ENCODE data around the gene SPACA7.

SPACA7 gene, protein sequence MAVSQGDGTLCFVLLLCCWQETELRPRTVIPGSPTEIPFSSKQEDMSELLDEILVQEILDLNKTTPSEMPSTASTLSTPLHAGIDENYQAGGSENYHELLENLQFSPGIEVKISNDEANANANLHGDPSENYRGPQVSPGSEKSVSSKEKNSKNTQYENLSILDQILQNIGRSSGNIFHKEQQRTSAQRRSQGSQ

DNA sequence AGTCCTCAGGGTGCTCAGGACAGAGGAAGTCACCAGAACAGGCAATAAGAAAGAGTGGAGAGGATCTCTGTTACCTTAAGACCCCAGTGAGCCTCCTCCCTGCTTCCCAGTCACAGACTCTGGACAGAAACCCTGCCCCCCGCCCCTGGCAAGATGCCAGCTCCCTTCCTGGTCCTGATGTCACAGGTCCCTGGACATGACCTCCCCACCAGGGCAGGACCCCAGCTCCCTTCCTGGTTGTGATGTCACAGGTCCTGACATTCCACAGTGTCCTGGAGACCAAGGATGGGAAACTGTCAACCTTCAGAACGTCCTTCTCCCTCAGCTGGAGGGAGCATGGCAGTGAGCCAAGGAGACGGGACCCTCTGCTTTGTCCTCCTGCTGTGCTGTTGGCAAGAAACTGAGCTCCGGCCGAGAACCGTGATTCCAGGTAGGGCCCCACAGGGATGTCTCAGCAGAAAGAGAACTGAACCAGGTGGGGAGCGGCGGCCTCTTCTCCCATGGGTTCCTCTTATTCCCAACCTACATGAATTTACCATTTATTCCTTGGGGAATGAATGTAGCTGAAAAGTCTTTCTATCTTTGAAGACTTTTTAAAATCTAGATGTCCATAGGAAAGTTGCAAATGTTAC, at the start of gene SPACA7:
SPACA7 (plus strand) TSS at position 306 of the 632 bp plus-strand sequence; CDS start at position 337, 31 bp downstream.
- DNase-seq = no peak

DNA sequence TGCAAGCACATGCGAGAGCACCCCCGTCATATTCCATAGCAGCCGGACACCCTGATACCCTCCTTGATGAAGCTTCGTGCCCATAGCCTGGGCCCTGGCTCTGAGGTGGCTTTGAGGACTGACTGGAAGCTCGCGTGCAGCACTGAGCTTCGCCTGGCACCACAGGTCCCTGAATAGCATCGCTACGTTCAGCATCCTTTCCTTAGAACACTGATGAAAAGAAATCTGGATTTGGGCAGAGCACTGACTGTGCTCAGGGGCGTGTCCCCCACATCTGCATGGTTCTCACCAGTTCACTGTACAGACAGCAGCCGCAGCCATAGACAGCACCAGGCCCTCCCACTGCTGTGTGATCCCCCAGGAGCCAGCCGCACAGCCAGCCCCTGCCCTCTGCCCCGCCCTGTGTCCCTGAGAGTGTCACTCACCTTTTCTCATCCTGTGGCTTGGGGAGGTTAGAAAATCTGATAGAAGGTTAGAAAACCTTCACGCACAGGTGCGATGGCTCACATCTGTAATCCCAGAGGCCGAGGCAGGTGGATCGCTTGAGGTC, 49.3 kb upstream of the SPACA7 start:
- DNase-seq = no peak

DNA sequence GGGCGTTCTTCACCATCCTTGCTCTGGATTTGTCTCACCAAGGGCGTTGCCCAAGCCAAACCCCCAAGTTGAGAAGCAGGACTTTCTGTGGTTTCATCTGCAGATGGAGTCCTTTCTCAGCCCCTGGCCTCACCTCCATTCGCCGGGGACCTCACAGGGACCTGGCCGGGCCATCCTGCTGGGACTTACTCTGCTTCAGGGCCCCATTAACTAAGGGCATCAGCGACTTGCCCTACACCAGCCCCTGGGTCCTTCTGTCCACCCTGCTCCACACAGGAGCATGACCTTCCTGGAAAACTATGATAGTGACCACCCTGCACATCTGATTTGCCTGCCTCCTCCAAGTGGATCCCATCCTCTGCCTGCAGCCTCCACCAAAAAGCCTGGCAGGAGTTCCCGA, 47.2 kb upstream of the SPACA7 start:
- DNase-seq = no peak

DNA sequence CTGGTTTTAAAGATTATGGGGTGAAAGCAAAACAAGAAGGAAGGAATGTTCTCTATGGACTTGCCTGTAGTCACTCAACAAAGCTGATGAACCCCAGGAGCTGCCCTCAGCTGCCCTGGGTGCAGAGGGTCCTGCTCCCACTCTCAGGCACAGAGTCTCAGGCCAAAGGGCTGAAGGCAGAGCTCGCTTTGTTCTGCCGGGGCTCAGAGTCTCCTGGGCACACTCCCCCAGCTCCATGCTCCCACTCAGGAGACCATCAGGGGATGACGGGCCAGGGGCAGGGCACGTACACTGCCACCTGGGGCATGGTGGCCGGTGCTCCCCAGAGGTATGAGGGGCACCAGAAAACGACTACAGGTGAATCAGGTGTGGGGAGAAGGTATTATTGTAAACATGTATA, 46.8 kb upstream of the SPACA7 start:
- no peak for DNase-seq

DNA sequence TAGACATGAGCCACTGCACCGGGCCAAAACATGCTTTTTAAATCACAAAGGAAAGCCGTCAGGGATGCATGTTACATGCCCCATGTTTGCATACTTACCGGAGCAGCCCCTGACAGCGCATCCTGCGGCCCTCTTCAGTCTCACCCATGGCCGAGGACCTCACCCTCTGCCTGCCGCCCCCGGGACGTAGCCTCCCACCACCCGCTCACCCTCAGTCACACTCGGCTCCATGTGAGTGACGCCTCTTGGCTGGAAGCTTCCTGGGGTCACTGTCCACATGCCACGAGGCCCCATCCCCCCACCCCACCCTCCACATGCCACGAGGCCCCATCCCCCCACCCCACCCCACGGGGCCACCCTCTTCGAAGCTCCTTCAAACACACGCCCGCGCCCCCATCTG, 46.1 kb upstream of the SPACA7 start:
- DNase-seq = no peak

DNA sequence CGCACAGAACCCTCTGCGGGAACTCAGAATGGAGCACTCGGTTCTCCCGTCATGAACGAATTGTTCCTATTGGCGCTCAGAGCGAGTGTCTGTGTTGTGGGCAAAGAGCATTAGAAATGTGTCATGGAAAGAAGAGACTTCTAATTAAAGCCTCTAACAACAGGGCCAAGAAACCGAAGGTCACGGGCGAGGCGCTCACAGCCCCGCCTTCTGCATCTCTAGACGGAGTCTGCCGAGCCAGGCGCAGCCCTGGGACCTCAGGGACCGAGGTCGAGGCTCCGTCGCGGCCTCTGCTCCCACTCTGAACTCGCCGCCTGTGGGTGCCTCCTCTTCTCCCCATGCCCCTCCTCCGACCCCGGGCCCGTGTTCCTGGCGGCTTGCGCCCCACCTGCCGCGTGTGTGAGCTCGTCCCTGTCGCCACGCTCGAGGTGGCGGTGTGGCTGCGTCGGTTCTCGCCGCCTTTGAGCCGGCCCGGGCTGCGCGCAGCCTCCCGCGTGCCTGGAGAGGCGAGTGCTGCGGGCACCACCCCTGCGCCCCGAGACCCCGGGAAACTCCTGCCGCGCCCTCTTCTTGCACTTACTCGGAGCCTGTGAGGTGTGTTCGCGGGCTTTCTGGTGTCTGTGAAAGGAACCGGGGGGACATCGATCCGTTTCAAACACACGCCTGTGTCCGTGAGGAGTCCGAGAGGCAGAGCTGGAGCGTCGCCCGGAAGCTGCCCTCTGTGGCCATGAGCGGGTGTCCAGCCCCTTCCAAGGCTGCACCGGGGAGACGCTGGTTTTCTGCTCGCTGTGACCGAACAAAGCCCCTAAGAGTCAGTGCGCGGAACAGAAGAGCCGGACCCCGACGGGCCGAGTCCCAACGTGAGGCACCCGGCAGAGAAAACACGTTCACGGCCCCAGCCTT, 45.4 kb upstream of the SPACA7 start:
- DNase-seq = no peak

DNA sequence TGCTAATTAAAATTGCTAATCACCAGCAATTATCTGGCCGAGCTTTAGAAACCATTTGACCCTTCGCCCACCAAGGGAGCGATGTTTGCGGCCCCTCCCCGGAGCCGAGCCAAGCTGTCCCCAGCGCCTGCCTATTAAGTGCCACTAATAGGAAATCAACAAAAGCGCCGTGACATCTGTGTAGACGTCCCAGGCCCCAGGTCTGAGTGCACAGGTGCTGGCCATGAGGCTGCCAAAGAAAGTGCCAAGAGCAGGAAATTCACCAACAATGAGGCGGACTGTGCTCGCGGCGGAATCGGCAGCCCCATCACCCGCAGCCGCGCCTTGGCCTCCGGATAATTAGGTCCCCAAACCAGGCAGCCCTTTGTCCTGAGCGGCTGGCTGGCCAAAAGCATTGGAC, 44.5 kb upstream of the SPACA7 start:
- DNase-seq = no peak

DNA sequence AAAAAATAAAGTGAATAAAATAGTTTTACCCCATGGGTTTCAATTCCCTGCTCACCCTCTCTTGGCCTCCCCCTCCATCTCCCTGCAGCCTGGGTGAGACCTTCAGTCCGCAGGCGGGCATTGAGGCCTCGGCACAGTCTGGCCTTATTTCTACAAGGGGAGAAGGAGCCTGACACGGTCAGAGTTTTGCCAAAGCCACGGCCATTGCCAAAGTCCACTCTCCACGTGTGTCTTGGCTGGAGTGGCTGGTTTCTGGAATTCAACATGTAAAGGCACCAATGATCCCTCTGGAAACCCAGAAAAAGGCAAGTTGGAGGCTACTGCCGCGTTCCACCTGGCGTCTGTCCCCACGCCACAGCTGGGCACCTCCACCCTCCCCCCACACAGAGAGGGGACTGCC, 43.4 kb upstream of the SPACA7 start:
- no peak for DNase-seq

DNA sequence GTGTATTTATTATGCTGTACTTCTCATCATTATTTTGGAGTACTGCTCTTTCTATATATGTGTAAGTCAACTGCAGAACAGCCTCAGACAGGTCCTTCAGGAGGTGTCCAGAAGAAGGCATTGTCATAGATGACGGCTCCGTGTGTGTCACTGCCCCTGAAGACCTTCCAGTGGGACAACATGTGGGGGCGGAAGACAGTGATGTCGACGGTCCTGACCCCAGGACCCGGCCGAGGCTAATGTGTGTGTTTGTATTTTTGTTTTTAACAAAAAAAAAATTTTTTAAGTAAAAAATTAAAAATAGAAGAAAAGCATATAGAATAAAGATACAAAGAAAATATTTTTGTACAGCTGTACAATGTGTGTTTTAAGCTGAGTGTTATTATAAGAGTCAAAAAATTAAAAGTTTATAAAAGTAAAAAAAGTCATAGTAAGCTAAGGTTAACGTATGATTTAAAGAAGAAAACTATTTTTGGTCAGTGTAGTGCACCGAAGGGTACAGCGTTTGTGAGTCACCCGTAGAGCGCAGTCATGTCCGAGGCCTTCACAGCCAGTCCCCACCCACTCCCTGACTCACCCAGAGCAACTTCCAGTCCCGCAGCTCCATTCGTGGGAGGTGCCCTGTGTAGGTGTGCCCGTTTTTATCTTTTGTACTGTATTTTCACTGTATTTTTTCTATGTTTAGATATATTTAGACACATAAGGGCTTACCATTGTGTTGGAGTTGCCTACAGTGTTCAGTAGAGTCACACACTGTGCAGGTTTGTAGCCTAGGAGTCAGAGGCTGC, 42.2 kb upstream of the SPACA7 start:
- no peak for DNase-seq

DNA sequence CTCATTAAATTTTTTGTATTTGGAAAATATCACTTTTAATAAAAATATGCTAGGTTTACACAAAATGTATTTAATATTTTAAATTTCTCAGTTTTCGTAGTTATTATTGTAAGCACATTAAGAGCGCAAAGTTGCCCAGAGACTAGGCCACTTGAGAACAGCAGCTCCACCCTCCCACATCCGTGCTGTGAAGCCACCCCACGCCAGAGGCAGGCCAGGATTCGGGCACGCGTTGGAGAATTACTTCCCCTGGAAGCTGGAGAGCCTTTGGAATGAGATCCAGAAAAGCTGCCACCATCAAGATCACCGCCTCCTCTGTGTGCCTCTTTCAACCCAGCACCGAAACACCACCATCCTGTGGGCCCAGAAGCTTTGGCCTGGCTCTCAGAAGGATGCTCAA, 41.0 kb upstream of the SPACA7 start:
- no peak for DNase-seq

DNA sequence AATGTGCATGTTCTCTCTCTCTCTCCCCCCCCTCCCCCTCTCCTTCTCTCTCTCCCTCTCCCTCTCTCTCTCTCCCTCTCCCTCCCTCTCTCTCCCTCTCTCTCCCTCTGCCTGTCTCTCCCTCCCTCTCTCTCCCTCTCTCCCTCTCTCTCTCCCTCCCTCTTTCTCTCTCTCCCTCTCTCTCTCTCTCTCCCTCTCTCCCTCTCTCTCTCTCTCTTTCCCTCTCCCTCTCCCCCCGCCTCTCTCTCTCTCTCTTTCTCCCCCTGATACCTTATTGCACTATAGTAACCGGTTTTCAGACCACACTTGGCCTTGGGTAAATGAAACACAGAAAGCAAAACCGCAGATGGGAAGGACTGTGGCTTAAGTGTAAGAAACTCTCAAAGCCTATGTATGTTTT, 34.7 kb upstream of the SPACA7 start:
- no peak for DNase-seq

DNA sequence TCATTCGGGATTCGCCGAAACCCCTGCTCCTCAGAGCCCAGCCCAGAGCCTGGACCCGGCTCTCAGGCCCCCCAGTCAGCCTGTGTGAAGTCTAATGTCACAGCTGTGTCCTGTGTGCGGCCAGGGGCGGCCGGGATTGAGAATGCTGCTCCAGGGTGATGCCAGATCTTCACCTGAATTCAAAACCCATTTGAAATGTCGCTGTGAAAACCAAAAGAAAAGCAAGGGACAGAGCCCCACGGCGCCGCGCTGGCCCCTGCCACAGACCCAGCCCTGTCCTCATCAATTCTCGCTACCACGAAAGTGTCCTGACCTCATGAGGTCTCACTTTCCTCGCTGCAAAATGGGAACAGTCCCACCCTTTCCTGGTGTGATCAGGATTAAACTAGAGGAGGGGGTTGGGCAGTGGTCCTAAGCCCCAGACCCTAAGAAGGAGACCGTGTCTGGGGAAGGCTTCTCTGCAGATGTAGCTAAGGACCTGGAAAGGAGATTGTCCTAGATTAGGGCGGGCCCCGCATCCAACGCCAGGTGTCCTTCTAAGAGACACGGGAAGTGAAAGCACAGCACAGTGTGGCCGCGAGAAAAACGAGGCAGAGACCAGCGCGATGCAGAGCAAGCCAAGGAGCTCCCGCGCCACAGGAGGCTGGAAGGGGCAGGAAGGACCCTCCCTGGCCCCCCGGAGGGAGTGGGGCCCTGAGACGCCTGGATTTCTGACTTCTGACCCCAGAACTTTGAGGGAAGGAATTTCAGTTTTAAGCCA, 34.0 kb upstream of the SPACA7 start:
- no peak for DNase-seq

DNA sequence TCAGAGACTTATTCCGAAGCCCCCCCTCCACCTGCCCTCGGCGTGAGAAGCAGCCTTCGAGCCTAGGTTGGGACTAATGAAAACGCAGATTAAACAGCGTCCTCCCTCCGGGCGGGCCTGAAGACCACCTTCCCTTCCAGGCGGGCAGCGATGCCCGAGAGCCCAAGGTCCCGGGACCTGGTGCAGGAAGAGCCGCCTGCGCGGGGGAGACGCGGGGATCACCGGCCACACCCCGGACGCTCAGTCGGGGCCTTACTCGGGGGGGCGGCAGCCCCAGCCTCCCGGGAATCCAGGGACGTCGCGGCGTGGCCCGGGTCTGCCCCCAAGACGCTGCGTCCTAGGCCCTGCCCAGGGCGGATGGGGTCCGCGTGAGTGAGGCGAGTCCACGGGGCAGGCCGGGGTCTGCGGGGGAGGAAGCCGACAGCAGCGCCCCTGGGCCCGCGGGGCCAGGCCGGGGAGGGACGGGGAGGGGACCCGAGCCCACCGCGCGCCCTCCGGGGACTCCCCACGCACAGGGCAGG, 33.3 kb upstream of the SPACA7 start:
- DNase-seq = no peak

DNA sequence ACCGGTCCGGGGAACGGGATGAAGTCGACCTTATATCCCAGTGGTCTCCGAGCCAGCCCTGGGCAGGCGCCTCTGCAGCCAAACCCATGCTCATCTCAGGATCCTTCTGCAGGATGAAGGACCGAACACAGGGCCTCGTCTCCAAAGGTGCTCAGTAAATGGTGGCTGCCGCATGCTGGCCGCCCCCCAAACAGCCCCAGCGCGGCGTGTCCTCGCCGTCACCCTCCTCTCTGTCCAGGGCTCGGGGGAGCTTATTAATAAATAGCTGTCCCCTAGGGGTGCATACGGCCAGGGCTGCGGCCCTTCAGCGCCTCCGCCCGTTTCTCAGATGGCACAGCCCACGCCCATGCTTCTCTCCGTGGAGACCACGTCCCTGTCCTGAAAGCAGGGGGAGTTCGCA, 32.6 kb upstream of the SPACA7 start:
- no peak for DNase-seq

DNA sequence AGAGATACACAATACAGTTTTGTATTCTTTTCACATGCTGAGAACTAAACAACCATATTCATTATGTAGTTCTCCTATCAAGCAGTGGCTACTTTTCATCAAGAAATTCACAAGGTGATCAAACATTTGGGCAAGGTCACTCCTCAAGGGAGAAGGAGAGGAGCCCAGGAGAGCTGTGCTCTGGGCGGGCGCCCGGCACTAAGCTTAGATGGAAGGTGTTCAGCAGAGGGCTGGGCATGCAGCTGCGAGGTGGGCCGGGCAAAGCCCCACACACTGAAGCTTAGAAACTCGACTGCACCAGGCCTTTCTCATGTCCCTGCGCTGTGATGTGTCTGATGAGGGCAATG, 30.4 kb upstream of the SPACA7 start:
- DNase-seq = no peak

DNA sequence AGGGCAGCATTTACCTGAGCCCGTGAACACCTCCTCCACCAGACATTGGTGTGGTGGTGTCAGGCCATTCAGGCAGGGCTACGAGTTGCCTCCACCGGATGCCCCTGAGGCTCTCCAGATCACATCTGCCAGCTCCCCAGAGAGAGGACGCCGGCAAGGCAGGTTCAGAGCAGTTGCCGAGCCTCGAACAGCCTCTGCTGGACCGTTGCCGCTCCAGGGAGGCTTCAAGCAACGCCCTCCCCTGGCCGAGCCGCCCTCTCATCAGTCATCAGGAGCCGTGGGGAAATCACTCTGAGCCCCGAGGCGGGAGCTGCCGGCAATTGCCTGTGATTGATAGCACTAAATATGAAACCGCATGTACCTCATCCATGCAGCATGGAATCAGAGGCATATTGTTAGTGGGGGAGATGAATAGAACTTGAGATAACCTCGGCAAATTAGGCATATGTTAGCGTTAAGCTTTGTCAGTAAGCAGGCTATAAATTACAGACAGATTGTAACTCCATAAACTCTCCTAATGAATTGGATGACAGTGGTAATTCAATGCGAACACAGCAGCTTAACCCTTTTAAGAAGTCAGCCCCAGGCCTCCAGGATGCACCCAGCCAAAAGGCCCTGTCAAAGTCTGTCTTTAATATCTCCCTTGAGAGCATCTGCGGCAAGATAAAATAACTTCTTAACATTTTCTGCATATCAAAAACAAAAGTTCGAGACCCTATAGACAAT, 29.8 kb upstream of the SPACA7 start:
- peak; percentile 14 for DNase-seq

DNA sequence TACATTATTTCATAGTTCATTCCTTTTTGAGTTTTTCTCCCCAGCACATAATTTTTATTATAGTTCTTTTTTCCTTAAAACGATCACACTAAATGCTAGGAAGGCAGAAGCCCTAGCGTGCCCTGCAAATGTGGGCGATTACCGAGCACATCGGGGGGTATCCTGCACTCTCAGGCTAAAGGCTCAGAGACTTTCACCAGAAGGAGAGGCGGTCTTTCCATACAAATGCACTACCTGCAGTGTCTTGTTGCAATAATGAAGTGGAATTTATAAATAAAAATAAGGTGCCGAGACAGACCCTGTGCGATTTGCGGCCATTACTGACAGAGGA, 29.3 kb upstream of the SPACA7 start:
- DNase-seq = no peak

DNA sequence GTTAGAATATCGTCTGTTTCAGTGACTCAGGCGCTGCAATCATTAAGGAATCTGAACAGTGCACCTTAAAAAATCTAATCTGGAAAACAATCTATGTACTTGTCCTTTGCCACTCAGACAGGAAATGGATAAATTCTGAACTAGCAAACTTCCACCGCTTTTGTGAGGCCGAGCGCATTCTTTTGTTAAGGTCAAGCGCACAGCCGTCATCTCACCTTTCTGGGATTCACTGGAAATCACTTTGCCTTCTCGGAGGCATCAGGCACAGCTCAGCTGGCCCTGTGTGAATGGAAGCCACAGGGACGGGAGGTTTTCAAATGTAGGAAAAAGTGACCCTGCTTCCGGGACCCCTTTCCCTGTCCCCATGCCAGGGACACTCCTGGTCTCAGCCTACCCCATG, 28.2 kb upstream of the SPACA7 start:
- DNase-seq = no peak

DNA sequence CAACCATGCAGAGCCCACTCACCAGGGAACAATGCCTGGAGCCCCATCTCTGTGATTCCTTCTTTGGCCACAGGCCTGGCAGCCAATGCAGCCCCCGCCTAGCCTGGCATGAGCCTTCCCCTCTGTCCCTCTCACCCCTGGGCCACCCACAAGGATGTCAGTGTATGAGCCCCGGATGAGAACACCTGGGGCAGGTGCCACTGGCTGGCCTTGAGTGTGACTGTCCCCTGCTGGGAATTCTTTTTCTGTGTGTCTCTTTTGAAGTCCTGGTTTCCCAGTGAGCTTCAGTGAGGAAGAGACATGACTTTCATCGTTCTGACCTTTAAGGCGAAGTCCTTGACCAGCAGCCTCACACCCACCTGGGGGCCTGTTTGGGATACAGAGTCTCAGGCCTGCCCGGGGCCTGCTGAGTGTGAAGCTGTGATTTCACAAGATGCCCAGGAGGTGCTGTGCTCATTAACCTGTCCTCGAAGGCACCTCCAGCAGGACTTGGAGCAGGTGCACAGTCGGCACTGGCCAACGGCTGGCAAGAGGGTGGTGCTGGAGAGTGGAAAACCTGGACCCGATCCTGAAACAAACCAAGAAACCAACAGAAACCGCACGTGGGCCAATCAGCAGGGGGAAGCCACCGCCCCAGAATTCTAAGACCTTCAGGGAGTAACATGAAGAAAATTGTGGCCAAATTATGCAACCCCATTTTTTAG, 27.4 kb upstream of the SPACA7 start:
- DNase-seq = no peak

DNA sequence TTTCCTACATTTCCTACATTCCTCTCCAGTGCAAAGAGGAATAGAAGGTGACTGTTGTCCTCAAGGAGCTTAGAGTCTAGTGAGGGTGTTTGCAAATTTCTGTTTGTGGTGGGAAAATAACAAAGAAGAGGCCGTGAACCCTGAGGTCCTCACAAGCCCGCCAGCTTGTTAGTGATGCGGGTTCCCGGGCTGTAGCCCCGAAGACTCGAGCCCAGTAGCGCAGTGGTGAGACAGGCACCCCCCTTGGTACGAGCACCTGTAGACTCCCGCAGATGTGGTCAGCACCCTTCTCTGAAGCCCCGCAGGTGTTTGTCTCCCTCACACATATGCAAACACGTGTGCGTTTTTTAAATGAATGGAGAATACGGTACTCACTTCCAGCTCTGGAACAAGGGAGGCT, 26.5 kb upstream of the SPACA7 start:
- no peak for DNase-seq

DNA sequence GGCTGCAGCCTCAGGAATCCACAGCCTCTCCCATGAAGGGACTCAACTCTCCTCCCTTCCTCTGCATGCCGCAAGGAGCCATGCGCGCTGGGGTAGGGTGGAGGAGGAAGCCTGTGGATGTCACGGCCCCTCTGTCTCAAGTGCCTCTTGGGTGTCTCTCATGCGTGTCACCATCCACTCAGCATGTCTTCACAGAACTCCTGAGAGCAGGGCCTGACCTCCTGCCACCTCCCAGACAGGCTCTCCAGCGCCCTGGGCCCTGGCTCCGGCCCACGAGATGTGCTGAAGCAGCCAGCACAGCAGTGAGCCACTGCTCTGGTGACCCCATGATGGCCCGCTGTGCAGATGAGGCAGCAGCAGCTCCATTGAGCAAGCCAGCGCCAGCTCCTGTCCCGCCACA, 25.9 kb upstream of the SPACA7 start:
- no peak for DNase-seq

Measured in hematopoietic multipotent progenitor cell treated with erythropoietin and hydrocortisone succinate and interleukin-3 and kit ligand, for 4 days (in vitro differentiated cells).